Measurements from ENCODE around the gene OR6X1. TPM values are rescaled to one million over a fixed set of nuclear protein-coding genes. Genes with fewer than 3 reads are reported as not detected.
A peak's percentile ranks its signal among the peaks of the same experiment; 100 is the strongest.
"Not testable (repeated sequence)": the region's sequence is repeated elsewhere in the genome, so short reads cannot be mapped to it uniquely, and the experiment has no call there.

Gene OR6X1
- total RNA-seq, 4 donors from 2014 or later, result not detected

- DNase-seq (ENCODE audit: low spot score in 2 of 2), result no peak
- Histone ChIP-seq H3K36me3 (no peaks in the 10 kb centered on the region), H3K27me3 (peaks cover 5% of the 10 kb centered on the region), H3K9me3 (no peaks in the 10 kb centered on the region), H3K4me1 (no peaks in the 10 kb centered on the region), H3K27ac (no peak overlapping the region), H3K4me3 (no peak overlapping the region)
- WGBS, result 73% methylated on average over 2 of the region's 2 CpGs
- TF ChIP-seq CTCF (IDR thresholded peaks at IDR 0.05) (no peak), POLR2AphosphoS5 (IDR thresholded peaks at IDR 0.05) (no peak), POLR2A (IDR thresholded peaks at IDR 0.05) (no peak), EP300 (IDR thresholded peaks at IDR 0.05) (no peak)
Observed at GRCh38 chr11:123718063-123718462, 36.3 kb downstream of the OR6X1 start.

- not testable (repeated sequence) for DNase-seq (ENCODE audit: low spot score in 2 of 2); H3K27ac ChIP-seq; H3K36me3 ChIP-seq; H3K4me1 ChIP-seq; H3K9me3 ChIP-seq; H3K4me3 ChIP-seq
- H3K27me3 ChIP-seq, result peaks cover 11% of the 10 kb centered on the region
- 85% methylated on average over 3 of the region's 3 CpGs for WGBS
Observed at GRCh38 chr11:123712627-123713026, 41.7 kb downstream of the OR6X1 start.

- H3K27ac ChIP-seq, result no peak overlapping the region
- TF ChIP-seq POLR2A (IDR thresholded peaks at IDR 0.05) (no peak), CTCF (IDR thresholded peaks at IDR 0.05) (peak; percentile 15 to 43), EP300 (IDR thresholded peaks at IDR 0.05) (no peak)
- no peaks in the 10 kb centered on the region for H3K9me3 ChIP-seq
- WGBS, result 3% methylated on average over 8 of the region's 8 CpGs
- H3K36me3 ChIP-seq, result no peaks in the 10 kb centered on the region
- DNase-seq (ENCODE audit: low spot score in 2 of 2), result no peak
- peaks cover 9% of the 10 kb centered on the region for H3K27me3 ChIP-seq
- H3K4me3 ChIP-seq, result no peak overlapping the region
- H3K4me1 ChIP-seq, result no peaks in the 10 kb centered on the region
Observed at GRCh38 chr11:123707606-123708205, 46.6 kb downstream of the OR6X1 start.

- TF ChIP-seq POLR2A (IDR thresholded peaks at IDR 0.05) (no peak), EP300 (IDR thresholded peaks at IDR 0.05) (no peak), CTCF (IDR thresholded peaks at IDR 0.05) (no peak), POLR2AphosphoS5 (IDR thresholded peaks at IDR 0.05) (no peak)
- no peaks in the 10 kb centered on the region for H3K9me3 ChIP-seq
- H3K27ac ChIP-seq, result no peak overlapping the region
- H3K4me1 ChIP-seq, result no peaks in the 10 kb centered on the region
- H3K27me3 ChIP-seq, result peaks cover 10% of the 10 kb centered on the region
- WGBS, result 92% methylated on average over 3 of the region's 3 CpGs
- no peak for DNase-seq (ENCODE audit: low spot score in 2 of 2)
- no peaks in the 10 kb centered on the region for H3K36me3 ChIP-seq
- H3K4me3 ChIP-seq, result no peak overlapping the region
Observed at GRCh38 chr11:123707206-123707605, 47.1 kb downstream of the OR6X1 start.

- H3K9me3 ChIP-seq, result no peaks in the 10 kb centered on the region
- H3K36me3 ChIP-seq, result no peaks in the 10 kb centered on the region
- WGBS, result 79% methylated on average over 3 of the region's 3 CpGs
- no peak overlapping the region for H3K4me3 ChIP-seq
- H3K27me3 ChIP-seq, result peaks cover 5% of the 10 kb centered on the region
- no peak for DNase-seq (ENCODE audit: low spot score in 2 of 2)
- TF ChIP-seq POLR2AphosphoS5 (IDR thresholded peaks at IDR 0.05), result no peak
- no peak for TF ChIP-seq POLR2A (IDR thresholded peaks at IDR 0.05)
- TF ChIP-seq EP300 (IDR thresholded peaks at IDR 0.05), result no peak
- TF ChIP-seq CTCF (IDR thresholded peaks at IDR 0.05), result no peak
- H3K4me1 ChIP-seq, result no peaks in the 10 kb centered on the region
- H3K27ac ChIP-seq, result no peak overlapping the region
Observed at GRCh38 chr11:123704341-123704740, 50.0 kb downstream of the OR6X1 start.

Other genes starting within 250 kb of the OR6X1 start
- gene SCN3B, start 99.9 kb downstream of the OR6X1 start, total RNA-seq, result 1 to 10 TPM in 2 of 4 donors, under 1 TPM in 2; 0.42 to 1.9 (median 0.98) TPM
- gene ZNF202, start 12.9 kb downstream of the OR6X1 start, total RNA-seq, result 1 to 10 TPM; 6.8 to 9.2 (median 8.3) TPM
- gene OR6M1, start 51.8 kb upstream of the OR6X1 start, total RNA-seq, result not detected
- not detected for gene TMEM225, start 131.2 kb upstream of the OR6X1 start, total RNA-seq
- gene OR8D4, start 147.6 kb upstream of the OR6X1 start, total RNA-seq, result not detected
- gene OR4D5, start 185.1 kb upstream of the OR6X1 start, total RNA-seq, result not detected
- not detected for gene OR6T1, start 189.3 kb upstream of the OR6X1 start, total RNA-seq
- not detected for gene OR10S1, start 223.3 kb upstream of the OR6X1 start, total RNA-seq
- gene OR10G6, start 240.6 kb upstream of the OR6X1 start, total RNA-seq, result not detected